ENCODE measurements around the gene TUBB.
"Not testable (repeated sequence)": the region's sequence is repeated elsewhere in the genome, so short reads cannot be mapped to it uniquely, and the experiment has no call there.

TUBB gene

DNA sequence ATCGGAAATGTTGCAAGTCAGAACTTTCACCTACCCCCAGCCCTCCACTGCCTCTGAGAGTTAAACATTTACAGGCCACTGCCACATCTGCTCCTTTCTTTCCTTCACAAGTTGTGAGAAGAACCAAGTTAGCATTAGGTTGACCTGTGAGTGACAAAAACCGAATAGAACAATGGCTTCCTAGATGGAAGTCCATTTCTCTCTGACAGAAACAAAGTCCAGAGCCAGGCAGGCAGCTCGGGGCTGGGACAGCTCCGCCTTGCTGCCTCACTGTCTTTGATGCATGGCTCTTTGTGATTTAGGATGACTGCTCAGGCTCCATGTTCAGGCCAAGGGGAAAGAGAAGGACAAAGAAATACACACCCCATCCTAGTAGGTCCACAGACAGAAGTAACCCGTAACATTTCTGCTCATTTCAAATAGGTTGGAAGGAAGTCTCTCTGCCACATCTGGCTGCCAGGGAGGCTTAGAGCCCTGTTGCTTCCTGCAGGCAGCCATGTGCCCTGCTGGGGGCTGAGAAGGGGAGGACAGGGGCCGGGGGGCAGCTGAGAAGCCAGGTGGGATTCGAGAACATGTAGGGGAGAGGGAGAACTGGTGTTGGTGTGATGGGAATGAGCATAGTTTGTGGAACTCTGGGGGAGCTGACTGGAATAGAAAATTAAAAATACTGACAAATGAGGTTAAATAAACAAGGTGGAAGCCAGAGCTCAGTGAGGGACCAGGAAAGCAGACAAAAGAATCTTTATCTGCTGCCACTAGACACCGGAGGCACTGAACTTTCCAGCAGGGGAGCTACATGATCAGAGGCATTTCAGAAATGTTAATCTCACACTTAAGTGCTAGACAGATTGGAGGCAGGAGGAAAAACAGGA is 43.7 kb downstream of the TUBB start:
- no peak for DNase-seq

DNA sequence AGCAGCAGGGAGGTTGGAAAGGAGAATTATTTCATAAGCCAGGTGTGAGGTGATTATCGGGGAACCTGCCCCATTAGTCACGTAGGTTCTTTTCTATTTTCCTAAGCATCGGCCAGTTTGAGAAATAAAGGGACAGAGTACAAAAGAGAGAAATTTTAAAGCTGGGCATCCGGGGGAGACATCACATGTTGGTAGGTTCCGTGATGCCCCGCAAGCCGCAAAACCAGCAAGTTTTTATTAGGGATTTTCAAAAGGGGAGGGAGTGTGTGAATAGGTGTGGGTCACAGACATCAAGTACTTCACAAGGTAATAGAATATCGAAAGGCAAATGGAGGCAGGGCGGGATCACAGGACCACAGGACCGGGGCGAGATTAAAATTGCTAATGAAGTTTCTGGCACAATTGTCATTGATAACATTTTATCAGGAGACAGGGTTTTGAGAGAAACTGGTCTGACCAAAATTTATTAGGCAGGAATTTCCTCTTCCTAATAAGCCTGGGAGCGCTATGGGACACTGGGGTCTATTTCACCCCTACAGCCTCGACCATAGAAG is 44.4 kb downstream of the TUBB start:
- not testable (repeated sequence) for DNase-seq

DNA sequence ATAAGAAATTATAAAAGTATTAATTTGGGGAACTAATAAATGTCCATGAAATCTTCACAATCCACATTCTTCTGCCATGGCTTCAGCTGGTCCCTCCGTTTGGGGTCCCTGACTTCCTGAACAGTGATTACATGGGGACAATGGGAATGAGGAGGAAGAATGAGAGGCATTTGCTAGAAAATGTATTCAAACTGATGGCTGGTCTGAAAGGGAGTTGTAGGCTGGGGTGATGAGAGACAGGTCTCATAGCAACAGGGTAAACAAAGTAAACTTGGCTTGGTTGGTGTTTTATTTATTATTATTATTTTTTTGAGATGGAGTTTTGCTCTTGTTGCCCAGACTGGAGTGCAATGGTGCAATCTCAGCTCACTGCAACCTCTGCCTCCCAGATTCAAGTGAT is 45.3 kb downstream of the TUBB start:
- DNase-seq = not testable (repeated sequence)

DNA sequence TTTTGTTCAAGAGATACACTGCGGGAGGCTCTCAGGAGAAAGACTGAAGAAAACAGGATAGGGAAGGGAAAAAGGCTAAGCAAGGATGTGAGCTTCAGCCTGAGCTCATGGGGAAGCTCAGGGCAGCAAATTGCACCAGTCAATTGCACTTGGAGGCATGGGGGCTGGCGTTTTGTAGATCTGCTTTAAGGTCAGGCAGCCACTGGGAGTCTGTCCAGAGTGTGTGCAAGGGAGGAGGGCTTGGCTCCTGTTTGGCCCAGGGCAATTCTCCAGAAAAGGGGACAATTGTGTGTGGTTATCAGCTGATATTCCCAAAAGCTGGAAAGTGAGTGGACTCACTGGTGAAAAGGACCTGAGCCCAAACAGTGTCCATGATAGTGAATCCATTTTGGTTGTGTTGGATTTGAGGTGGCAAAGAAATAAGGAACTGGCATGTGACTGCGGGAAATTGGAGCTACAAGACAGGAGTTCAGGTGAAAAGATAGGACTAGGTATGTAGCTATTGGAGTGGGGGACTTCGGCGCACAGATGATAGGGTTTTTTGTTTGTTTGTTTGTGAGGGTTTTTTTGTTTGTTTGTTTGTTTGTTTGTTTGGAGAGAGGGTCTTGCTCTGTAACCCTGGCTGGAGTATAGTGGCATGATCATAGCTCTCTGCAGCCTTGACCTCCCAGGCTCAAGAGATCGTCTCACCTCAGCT is 46.5 kb downstream of the TUBB start:
- no peak for DNase-seq

DNA sequence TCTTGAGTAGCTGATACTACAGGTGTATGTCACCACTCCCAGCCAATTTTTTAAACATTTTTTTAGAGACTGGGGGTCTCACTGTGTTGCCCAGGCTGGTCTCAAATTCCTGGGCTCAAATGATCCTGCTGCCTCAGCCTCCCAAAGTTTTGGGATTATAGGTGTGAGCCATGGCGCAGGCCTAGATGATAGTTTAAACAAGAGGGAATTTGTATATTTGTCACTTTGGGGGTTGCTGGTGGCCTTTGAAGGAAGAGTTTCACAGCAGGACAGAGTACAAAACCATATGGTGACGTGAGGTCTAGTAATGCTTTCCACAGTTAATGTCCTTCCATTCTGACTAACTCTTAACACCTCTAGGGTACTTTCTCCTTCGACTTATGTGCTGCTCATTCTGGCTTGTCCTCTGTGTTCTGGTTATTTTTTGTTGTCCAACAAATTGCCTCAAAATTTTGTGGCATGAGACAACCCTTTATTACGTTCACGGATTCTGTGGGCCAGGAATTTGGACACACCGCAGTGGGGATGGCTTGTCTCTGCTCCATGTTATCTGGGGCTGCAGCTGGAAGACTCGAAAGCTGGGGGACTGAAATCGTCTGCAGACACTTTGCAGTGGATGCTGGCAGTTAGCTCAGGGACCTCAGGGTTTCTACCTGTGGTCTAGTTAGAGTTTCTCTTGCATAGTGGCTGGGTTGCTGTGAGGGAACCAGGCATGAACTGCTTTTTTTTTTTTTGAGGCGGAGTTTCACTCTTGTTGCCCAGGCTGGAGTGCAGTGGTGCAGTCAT is 47.2 kb downstream of the TUBB start:
- DNase-seq = no peak

DNA sequence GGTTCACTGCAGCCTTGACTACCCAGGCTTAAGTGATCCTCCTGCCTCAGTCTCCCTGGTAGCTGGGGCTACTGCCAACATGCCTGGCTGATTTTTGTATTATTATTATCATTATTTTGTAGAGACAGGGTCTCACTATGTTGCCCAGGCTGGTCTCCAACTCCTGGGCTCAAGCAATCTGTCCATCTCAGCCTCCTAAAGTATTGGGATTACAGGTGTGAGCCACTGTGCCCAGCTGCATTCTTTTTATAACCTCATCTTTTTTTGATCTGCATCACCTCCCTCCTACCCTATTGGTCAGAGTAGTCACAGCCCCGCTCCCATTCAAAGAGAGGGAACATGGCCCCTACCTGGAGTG is 47.8 kb downstream of the TUBB start:
- no peak for DNase-seq

DNA sequence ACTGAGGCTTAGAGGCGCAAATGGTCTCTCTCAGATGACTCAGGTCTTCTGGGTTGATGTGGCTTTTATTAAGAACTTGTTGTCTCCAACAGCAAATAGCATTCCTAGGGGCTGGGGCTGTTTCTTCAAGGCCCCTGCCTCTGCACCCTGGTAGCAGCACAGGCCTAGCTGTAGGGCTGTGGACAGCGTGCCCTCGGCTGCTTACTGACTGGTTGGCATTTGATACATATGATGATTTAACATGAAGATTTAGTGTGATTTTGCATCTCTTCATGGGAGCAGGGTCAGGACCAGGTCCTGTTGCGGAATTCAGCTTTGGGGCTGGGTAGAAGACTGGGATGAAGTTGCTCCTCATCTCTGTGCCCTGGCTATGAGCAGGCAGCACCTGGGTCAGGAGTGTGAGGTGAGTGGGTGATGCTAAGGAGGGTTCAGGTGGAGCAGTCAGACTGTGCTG is 48.5 kb downstream of the TUBB start:
- DNase-seq = no peak

DNA sequence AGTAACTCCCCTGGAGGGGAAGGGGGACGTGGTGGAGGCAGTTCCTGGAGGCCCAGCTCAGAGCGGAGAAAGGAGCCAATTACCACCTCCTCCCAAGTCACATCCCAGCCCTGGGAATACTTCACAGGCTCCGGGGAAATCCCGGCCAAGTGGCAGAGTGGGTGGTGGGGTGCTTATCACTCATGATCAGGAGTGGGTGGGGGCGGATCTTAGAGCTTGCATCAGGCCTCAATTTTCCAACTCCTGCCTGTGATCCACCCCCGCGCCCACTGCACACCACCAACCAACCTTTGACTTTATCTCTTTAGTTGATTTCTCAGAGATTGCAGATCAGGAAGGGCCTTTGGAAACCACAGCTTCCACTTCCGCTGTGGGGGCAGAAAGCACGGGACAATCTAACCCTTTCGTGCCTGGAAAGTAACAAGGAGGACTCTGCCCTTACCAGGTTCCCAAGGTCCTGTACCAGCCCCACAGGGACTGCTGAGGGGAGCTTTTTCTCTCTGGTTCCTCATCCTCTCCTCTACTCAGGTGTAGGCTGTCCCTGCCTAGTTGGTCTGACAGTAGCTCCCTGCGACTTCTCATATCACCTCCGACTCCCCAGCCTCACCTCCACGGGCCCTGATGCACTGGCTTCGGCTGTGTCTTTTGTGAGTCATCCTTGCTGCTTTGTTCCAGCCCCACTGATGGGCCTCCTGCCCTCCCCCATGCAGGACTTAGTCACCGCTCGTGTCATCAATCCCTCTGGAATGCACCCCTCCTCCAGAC is 49.1 kb downstream of the TUBB start:
- no peak for DNase-seq

DNA sequence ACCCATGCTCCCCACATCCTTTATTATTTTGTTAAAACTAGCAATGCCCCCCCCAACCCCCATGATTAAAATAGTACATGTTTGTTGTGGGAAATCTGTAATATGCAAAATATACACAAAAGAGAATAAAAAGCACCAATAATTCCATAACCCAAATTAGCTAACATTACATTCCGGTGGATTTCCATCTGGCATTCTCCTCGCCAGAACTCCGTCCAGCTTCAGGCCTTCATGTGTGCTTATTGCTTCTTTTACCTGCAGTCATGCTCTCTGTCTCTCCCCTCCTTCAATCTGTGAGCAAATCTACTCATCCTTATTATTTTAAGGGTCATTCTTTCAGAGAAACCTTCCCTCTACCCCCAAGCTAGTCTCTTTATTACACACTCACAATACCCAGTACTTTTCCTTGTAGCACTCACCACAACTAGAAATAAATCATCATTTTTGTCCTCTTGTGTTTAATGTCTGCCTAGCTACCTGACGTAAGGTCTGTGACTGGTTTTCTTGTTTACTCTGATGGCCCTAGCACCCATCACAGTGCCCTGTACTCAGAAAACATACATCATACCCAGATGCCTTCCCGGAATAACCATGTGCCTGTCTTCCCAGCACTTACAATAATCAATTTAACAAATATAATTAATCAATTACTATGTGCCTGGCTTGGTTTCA is 49.8 kb downstream of the TUBB start:
- DNase-seq = no peak

DNA sequence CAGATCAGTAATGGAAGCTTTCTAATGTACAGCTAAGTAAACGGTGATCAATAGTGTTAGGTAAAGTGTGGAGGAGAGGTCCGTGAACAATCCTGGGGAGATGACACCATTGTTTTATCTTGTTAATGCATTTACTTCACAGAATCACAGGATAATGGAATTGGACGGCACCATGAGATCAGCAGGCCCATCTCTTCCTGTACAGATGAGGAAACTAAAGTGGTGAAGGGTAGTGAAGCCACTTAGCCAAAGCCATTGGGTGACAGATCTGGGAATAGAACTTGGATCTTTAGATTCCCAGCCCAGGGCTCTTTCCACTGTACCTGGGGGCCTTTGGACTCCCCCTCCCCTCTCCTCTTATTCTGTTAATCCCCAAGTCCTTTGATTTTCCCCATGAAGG is 50.4 kb downstream of the TUBB start:
- DNase-seq = no peak

DNA sequence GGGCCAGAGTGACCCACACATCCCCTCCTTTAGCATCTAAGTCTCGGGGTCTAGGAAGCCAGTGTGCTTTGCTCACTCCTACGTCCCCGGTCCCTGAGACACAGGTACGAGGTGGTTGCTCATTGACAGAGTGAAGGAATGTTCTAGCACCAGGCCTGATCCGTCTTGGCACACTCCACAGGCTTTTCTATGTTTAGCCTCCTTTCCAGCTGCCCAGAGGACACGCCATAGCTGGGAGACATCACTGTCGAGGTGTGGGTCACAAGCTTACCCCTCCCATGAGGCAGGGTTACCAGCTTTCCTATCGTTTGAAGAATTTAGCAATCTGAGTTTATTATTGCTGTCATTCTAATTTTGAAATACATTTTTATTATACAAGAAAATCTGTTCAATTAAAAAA is 54.5 kb downstream of the TUBB start:
- no peak for DNase-seq

Measured in NCI-H1694 treated with DMSO at 0.1 percent for 48 hours (cell line).